ENCODE data around the gene SNRNP27.
"Not testable (repeated sequence)": the region's sequence is repeated elsewhere in the genome, so short reads cannot be mapped to it uniquely, and the experiment has no call there.

SNRNP27 gene

DNA sequence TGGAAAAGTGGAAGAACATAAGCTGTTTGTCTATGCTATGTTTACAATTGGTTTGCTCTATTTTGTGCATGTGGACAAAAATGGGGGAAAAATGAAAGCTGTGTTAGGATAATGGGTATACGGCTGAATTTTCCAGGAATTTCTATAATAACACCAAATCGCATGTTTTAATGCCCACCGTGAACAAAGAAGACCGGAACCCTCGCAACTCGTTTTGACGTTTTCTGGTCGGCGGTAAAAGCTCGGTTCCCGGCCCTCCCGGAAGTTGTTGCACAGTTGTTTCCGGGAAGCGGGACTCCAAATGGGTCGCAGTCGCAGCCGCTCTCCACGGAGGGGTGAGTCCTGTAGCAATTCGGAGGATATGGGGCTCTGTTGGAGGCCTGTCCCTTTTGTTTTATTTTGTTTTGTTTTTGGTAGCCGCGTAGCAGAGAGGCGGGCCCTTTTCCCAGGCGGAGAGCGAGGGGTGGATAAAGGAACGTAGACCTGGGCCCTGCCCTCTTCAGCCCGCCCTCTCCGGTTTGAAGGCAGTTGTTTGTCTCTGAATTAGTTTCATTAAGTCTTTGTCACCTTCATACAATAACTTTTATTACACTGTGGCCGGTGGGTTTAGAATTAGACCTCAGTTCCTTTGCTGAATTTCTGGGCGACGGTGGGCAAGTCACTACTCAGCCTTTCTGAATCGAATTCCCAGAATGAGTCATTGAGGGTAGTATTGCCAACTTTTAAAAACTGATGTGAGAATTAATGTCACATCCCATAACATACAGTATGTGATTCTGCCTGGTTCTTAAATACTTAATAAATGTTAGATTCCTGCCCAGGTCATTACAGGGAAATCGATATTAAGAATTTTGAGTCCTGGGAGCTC lies at the start of gene SNRNP27:
Gene SNRNP27, plus strand, starts transcription at position 273 of the 868 bp plus-strand sequence. Its CDS starts 29 bp downstream, at position 302.
- DNase-seq (ENCODE audit: low read depth) = peak; percentile 66

- no peak for DNase-seq (ENCODE audit: low read depth)
Observed at GRCh38 chr2:69843993-69844392, 49.8 kb upstream of the SNRNP27 start.

DNA sequence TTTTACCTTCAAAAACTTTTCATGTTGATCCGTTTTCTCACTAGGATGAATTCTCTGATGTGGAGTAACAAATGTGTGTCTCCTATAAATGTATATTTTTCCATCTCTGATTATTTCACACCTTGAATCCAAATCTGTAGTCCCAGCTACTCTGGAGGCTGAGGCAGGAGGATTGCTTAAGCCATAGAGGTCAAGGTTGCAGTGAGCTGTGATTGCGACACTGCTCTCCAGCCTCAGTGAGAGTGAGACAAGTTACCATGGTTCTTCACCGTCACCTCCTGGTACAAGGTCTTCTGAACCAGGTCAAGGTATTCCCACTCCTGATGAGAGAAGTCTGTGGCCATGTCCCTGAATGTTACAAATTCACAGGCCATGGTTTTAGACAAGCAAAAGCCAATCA lies 49.2 kb upstream of the SNRNP27 start:
- DNase-seq (ENCODE audit: low read depth) = no peak

DNA sequence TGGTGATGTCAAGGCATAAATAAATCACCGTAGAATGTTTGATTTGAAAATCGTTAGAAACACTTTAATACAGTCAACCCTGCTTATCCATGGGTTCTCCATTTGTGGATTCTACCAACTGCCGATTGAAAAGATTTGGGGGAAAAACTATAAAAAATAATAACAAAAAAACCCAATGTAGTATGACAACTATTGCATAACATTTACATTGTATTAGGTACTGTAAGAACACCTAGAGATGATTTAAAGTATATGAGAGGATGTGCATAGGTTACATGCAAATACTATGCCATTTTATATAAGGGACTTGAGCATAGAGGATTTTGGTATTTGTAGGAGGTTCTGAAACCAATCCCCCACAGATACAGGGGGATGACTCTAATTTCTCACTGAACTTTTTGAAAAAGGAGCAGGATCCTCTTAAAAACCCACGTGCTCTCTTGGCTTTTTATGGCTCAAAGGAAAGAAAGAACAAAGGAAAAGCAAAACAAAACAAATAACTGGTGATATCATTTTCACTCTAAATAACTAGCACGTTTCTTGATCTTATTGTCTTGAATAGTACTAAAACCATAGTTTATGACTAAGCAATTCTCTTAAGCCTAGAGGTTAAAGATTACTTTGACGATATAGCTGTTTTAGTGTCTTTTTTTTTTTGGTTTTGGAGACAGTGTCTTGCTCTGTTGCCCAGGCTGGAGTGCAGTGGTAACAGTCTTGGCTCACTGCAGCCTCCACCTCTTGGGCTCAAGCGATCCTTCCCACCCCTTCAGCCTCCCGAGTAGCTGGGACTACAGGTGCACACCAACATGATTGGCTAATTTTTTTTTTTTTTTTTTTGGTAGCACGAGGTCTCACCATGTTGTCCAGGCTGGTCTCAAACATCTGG lies 47.3 kb upstream of the SNRNP27 start:
- no peak for DNase-seq (ENCODE audit: low read depth)

DNA sequence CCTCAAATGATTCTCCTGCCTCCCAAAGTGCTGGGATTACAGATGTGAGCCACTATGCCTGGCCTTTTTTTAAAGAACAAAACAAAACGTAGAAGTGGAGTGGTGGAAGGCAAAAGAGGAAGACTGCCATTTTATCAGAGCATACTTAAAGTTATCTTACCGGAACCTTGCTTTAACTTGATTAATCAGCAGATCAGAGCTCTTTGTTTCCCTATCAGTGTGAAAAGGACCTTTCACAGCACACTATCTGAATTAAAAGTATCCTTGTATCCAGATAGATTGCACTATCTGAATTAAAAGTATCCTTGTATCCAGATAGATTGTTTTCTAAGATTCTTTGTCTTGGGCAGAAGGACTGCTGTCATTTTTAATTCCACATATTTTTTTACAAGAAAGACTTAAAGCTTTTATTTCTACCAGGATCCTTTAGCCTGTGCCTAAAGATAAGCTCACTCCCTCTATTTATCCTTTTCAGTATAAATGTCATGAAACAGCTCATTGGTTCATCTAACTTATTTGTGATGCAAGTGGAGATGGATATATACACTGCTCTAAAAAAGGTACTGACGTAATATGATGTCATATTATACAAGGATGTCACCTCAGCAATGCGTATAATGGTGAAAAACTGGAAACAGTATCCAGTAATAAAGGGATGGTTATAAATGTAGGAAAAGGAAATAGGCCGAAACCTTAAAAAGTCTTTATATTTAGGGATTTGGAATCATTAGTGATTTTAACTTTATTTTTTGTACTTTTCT lies 46.5 kb upstream of the SNRNP27 start:
- no peak for DNase-seq (ENCODE audit: low read depth)

DNA sequence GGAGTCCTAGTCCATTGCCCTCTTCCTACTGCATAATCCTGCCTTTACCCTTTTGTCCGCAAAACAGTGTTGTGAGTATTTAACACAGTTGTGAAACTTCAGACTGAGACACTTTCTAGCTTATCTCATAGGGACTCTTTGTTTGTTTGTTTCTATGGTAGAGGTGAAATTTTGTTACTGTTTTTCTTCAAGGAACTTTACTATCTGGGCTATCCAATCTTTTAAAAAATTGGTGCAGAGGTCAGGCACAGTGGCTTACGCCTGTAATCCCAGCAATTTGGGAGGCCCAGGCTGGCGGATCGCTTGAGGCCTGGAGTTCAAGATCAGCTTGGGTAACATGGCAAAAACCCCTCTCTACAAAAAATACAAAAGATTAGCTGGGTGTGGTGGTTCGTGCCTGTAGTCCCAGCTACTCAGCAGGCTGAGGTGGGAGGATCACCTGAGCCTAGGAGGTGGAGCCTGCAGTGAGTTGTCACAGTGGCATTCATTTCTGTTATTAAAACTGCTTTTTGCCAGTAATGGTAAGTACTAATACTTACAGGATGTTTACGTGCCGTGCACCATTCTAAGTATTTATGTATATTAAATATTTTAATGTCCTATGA lies 45.5 kb upstream of the SNRNP27 start:
- no peak for DNase-seq (ENCODE audit: low read depth)

DNA sequence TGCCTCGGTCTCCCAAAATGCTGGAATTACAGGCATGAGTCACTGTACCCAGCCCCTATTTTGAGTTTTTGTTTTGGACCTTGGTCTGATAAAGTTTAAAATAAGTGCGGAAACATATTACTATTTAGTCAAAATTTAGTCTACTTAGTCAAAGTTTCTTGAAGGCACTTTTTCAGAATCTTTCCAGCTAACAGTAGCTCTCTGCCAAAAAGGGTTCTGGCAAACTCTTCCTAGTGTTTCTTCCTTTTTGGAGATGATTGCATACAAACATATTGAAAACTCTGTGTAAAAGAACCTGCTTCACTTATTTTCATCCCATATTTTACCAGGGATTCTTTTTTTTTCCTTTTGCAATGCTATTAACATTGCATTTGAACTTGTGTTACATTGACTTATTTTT lies 35.5 kb upstream of the SNRNP27 start:
- DNase-seq (ENCODE audit: low read depth) = no peak

GRCh38 chr2:69863298-69863697 lies 30.5 kb upstream of the SNRNP27 start:
- no peak for DNase-seq (ENCODE audit: low read depth)

GRCh38 chr2:69888451-69888850 lies 5.3 kb upstream of the SNRNP27 start:
- no peak for DNase-seq (ENCODE audit: low read depth)

DNA sequence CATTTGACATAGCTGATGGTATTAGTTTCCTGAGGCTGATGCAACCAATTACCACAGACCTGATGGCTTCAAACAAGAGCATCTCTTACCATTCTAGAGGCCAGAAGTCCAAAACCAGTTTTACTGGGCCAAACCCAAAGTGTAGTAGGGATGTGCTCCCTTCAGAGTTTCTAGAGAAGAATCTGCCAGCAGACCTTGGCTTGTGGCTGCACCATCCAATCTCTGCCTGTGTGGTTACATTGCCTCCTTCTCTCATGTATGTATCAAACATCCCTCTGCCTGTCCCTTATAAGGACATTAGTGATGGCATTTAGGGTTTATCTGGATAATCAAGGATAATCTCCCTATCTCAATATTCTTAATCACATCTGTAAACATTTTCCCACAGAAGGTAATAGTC lies 4.5 kb upstream of the SNRNP27 start:
- DNase-seq (ENCODE audit: low read depth) = no peak

DNA sequence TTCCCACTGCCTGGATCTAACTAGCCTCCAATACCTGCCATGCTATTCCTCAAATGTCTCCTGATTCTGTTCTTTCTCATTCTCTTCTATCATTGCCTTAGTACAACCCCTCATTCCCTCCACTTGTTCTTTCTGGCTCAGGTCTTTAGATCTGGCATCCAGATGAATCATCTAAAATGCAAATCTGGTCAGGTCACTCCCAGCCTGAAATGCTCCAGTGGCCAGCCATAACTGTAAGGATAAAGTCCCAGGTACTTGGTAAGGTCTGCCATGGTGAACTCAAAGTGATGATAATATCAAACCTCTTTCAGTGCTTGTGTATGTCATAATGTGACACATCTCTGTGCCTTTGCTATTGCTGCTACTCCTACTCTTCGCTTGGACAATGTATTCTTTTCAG lies 2.9 kb upstream of the SNRNP27 start:
- DNase-seq (ENCODE audit: low read depth) = no peak

DNA sequence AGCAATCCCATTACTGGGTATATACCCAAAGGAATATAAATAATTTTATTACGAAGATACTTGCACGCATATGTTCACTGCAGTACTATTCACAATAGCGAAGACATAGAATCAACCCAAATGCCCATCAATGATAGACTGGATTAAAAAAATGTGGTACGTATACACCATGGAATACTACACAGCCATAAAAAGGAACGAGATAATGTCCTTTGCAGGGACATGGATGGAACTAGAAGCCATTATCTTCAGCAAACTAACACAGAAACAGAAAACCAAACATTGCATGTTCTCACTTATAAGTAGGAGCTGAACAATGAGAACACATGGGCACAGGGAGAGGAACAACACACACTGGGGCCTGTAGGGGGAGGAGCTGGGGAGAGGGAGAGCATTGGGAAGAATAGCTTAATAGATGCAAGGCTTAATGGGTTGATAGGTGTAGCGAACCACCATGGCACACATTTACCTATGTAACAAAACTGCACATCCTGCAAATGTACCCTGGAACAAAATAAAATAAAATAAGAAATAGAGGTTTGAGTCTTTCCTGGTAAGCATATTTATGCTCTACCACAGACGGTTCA lies 825 bp upstream of the SNRNP27 start:
- DNase-seq (ENCODE audit: low read depth) = not testable (repeated sequence)

- not testable (repeated sequence) for DNase-seq (ENCODE audit: low read depth)
Observed at GRCh38 chr2:69894737-69895136, 981 bp downstream of the SNRNP27 start.

GRCh38 chr2:69902213-69902922 lies 8.6 kb downstream of the SNRNP27 start:
- DNase-seq (ENCODE audit: low read depth) = no peak

GRCh38 chr2:69907216-69907615 lies 13.5 kb downstream of the SNRNP27 start:
- DNase-seq (ENCODE audit: low read depth) = no peak

DNA sequence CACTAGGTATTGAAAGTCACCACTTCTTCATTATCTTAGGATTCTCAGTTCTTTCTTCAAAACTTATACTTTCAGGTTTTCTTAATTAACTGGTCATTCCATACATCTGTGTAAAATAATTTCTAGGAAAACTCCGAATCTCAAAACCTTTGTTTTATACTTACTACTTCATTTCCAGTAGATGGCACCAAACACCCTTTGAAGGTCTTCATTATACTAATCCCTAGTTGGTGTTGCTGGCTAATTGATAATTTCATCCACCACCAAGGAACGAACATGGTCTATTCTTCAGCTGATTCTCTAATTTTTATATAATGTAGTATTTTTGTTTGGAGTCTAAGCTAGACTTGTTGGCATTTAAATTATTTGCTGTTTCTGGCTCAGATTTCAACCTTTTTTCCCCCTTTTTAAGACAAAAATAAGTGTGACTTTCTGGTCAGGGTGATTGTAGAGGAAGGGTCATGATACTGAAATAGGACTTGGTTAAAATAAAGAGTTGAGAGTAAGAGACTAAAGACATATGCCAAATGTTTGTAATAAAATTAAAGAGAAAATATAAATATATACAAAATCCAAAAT lies 18.3 kb downstream of the SNRNP27 start:
- no peak for DNase-seq (ENCODE audit: low read depth)

DNA sequence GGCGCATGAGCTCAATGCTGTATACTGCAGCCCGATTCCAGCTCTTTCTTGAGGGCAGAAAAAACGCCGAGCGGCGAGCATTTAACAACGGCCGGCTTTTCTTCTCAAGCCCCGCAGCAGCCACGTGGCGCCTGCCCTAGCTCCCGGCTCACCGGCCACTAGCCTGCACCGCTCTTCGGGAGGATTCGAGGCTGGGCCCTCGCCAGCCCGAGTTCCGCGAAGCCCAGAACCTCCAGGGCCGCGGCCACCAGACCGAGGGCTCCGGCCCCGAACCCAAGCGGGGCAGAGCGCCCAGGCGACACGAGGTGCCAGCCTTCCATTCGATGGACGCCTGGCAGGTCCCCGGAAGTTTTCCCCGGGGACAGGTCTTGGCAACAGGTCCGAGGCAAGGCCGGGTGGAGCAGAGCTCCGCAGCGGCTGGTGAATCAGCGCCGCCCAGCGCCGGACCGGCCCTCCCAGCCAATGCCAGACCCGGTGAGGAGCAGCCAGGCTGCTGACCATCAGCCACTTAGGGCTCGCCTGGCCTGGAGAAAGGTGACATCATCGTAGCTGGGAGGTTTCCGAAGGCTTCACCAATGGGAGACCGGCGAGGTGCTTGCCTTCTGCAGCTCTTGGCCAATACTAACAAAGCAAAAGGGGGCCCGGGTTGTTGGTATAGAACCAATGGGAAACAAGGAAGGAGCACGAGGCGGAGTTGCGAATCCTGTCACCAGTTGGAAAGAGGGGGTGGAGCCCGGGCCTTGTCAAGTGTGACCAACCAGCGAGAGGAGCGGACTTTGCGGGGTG lies 20.6 kb downstream of the SNRNP27 start:
- peak; percentile 100 for DNase-seq (ENCODE audit: low read depth)

GRCh38 chr2:69914950-69915945 lies 21.5 kb downstream of the SNRNP27 start, which contains the start of gene MXD1:
Gene MXD1 (plus strand): TSS chr2:69915109. CDS start chr2:69915331, 222 bp downstream.
- DNase-seq (ENCODE audit: low read depth) = no peak

All from stimulated activated CD4-positive, alpha-beta T cell treated with anti-CD3 and anti-CD28 coated beads, Interleukin-2, amount 100 ng/mL, for 4 hours (primary cell).